Measurements from ENCODE around the gene FOXD2.

Gene FOXD2

DNA sequence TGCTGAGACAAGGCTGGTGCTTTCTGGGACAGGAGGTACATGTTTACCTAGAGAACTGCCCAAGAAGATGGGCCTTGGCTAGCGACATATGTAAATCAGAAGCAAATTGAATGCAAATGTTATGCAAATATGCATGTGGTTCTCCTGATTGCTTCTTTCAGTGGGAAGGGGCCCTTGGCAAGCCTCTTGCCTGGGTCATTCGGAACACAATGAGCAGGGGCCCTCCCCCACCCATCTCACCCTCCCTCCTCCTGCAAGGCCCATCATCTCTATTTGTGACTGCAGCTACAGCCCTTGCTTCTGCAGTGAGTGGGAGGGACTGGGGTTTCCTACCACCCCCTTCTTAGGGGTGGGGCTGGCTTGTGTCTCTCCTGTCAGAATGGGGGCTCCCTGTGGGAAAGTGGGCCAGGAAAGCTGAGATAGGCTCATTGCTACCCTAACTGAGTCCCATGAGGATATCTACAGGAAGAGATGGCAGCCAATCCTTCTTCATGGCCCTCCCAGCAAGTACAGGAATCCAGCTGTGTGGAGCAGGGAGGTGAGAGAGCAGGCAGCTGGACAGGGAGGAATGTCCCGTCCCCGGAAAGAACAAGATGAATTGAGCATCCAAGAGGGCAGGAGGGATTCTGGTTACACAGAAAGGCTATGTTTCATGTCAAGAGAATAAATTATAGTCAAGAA lies 31.0 kb downstream of the FOXD2 start:
- TF ChIP-seq TCF12 (IDR thresholded peaks at IDR 0.05; ENCODE audit: low read depth) (no peak), FOXM1 (IDR thresholded peaks at IDR 0.05; ENCODE audit: borderline replicate concordance, low read depth) (no peak), EP300 (IDR thresholded peaks at IDR 0.05; ENCODE audit: borderline replicate concordance) (no peak)

DNA sequence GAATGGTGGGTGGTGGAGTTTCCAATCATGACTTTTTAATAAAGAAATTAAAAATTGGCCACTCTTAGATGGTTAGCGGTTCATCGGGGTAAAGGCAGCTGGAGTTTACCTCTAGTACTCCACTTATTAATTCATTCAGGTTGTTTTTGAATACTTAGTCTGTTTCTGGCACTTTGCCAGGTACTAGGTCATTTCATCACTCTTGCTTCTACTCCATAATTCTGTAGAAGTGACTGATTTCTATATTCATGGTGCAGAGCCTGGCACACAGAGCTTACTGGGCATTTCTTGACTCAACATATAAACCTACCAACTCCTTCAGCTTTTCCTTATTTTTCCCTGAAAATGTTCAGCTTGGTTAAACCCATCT lies 31.5 kb downstream of the FOXD2 start:
- TF ChIP-seq TAF1 (IDR thresholded peaks at IDR 0.05; ENCODE audit: low read depth), result no peak
- no peak for TF ChIP-seq CREB1 (IDR thresholded peaks at IDR 0.05; ENCODE audit: low read depth)
- TF ChIP-seq NFIC (IDR thresholded peaks at IDR 0.05), result peak; percentile 35; the same call in 1 of the 2 replicates
- no peak for TF ChIP-seq EP300 (IDR thresholded peaks at IDR 0.05; ENCODE audit: borderline replicate concordance)
- TF ChIP-seq, protein P1, sequence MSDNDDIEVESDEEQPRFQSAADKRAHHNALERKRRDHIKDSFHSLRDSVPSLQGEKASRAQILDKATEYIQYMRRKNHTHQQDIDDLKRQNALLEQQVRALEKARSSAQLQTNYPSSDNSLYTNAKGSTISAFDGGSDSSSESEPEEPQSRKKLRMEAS (IDR thresholded peaks at IDR 0.05), result no peak
- TF ChIP-seq RAD21 (IDR thresholded peaks at IDR 0.05; ENCODE audit: low read depth), result no peak

DNA sequence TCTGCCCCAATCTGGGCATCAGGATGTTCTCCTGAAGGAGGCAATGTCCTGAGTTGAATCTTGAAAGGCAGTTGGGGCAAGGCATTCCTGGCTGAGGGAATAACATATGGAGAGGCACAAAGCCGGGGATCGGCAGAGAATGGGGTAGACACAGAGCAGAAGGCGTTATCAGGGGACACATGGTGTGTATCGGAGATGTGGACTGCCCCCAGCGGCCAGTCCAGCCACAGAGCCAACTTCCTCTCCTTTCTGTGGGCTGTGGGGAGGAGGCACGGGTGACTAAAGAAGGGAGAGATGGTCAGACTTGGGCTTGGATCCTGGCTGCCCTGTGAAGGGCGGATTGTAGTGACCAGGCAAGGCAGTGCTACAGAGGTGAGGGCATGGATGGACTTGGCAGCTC lies 32.1 kb downstream of the FOXD2 start:
- no peak for TF ChIP-seq NFIC (IDR thresholded peaks at IDR 0.05)
- TF ChIP-seq TAF1 (IDR thresholded peaks at IDR 0.05; ENCODE audit: low read depth), result no peak
- TF ChIP-seq CREB1 (IDR thresholded peaks at IDR 0.05; ENCODE audit: low read depth), result no peak
- TF ChIP-seq, protein P1 (IDR thresholded peaks at IDR 0.05), result no peak
- TF ChIP-seq CEBPB (IDR thresholded peaks at IDR 0.05), result no peak
- no peak for TF ChIP-seq TEAD4 (IDR thresholded peaks at IDR 0.05)
- no peak for TF ChIP-seq RAD21 (IDR thresholded peaks at IDR 0.05; ENCODE audit: low read depth)
- no peak for TF ChIP-seq TCF12 (IDR thresholded peaks at IDR 0.05; ENCODE audit: low read depth)
- TF ChIP-seq FOXM1 (IDR thresholded peaks at IDR 0.05; ENCODE audit: borderline replicate concordance, low read depth), result no peak
- no peak for TF ChIP-seq YY1 (IDR thresholded peaks at IDR 0.05; ENCODE audit: low read depth)
- TF ChIP-seq ZBTB7A (IDR thresholded peaks at IDR 0.05; ENCODE audit: low read depth), result no peak
- TF ChIP-seq, protein P2, sequence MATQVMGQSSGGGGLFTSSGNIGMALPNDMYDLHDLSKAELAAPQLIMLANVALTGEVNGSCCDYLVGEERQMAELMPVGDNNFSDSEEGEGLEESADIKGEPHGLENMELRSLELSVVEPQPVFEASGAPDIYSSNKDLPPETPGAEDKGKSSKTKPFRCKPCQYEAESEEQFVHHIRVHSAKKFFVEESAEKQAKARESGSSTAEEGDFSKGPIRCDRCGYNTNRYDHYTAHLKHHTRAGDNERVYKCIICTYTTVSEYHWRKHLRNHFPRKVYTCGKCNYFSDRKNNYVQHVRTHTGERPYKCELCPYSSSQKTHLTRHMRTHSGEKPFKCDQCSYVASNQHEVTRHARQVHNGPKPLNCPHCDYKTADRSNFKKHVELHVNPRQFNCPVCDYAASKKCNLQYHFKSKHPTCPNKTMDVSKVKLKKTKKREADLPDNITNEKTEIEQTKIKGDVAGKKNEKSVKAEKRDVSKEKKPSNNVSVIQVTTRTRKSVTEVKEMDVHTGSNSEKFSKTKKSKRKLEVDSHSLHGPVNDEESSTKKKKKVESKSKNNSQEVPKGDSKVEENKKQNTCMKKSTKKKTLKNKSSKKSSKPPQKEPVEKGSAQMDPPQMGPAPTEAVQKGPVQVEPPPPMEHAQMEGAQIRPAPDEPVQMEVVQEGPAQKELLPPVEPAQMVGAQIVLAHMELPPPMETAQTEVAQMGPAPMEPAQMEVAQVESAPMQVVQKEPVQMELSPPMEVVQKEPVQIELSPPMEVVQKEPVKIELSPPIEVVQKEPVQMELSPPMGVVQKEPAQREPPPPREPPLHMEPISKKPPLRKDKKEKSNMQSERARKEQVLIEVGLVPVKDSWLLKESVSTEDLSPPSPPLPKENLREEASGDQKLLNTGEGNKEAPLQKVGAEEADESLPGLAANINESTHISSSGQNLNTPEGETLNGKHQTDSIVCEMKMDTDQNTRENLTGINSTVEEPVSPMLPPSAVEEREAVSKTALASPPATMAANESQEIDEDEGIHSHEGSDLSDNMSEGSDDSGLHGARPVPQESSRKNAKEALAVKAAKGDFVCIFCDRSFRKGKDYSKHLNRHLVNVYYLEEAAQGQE (IDR thresholded peaks at IDR 0.05; ENCODE audit: low read depth), result no peak
- TF ChIP-seq EP300 (IDR thresholded peaks at IDR 0.05; ENCODE audit: borderline replicate concordance), result no peak
- TF ChIP-seq, protein P3, sequence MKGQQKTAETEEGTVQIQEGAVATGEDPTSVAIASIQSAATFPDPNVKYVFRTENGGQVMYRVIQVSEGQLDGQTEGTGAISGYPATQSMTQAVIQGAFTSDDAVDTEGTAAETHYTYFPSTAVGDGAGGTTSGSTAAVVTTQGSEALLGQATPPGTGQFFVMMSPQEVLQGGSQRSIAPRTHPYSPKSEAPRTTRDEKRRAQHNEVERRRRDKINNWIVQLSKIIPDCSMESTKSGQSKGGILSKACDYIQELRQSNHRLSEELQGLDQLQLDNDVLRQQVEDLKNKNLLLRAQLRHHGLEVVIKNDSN (IDR thresholded peaks at IDR 0.05), result no peak
- TF ChIP-seq EGR1 (IDR thresholded peaks at IDR 0.05), result no peak

DNA sequence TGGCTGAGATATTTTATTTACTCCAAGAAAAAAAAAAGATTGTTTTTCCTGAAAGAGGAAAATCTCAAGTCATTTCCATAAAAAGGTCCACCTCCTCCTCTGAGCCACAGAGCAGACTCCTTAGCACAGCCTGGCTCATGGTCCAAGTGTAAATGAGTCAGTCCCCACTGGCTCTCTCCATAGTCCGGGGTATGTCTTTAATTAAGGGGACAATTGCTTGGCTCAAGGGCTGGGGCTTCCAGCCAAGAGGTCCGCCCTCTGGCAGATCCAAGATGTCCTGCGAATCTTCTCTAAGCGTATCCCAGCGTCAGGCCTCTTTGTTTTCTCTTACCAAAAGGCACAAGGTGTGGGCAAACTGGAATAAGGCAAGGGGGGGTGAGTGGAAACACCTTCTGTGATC lies 33.3 kb downstream of the FOXD2 start:
- no peak for TF ChIP-seq TEAD4 (IDR thresholded peaks at IDR 0.05)
- TF ChIP-seq CREB1 (IDR thresholded peaks at IDR 0.05; ENCODE audit: low read depth), result no peak
- TF ChIP-seq FOXM1 (IDR thresholded peaks at IDR 0.05; ENCODE audit: borderline replicate concordance, low read depth), result no peak
- no peak for TF ChIP-seq EGR1 (IDR thresholded peaks at IDR 0.05)
- no peak for TF ChIP-seq TCF12 (IDR thresholded peaks at IDR 0.05; ENCODE audit: low read depth)
- no peak for TF ChIP-seq RAD21 (IDR thresholded peaks at IDR 0.05; ENCODE audit: low read depth)
- TF ChIP-seq, protein P3 (IDR thresholded peaks at IDR 0.05), result no peak
- TF ChIP-seq YY1 (IDR thresholded peaks at IDR 0.05; ENCODE audit: low read depth), result no peak
- TF ChIP-seq ZBTB7A (IDR thresholded peaks at IDR 0.05; ENCODE audit: low read depth), result no peak
- TF ChIP-seq EP300 (IDR thresholded peaks at IDR 0.05; ENCODE audit: borderline replicate concordance), result no peak
- no peak for TF ChIP-seq TAF1 (IDR thresholded peaks at IDR 0.05; ENCODE audit: low read depth)
- no peak for TF ChIP-seq NFIC (IDR thresholded peaks at IDR 0.05)
- TF ChIP-seq CEBPB (IDR thresholded peaks at IDR 0.05), result no peak
- TF ChIP-seq, protein P1 (IDR thresholded peaks at IDR 0.05), result no peak
- TF ChIP-seq, protein P2 (IDR thresholded peaks at IDR 0.05; ENCODE audit: low read depth), result no peak

DNA sequence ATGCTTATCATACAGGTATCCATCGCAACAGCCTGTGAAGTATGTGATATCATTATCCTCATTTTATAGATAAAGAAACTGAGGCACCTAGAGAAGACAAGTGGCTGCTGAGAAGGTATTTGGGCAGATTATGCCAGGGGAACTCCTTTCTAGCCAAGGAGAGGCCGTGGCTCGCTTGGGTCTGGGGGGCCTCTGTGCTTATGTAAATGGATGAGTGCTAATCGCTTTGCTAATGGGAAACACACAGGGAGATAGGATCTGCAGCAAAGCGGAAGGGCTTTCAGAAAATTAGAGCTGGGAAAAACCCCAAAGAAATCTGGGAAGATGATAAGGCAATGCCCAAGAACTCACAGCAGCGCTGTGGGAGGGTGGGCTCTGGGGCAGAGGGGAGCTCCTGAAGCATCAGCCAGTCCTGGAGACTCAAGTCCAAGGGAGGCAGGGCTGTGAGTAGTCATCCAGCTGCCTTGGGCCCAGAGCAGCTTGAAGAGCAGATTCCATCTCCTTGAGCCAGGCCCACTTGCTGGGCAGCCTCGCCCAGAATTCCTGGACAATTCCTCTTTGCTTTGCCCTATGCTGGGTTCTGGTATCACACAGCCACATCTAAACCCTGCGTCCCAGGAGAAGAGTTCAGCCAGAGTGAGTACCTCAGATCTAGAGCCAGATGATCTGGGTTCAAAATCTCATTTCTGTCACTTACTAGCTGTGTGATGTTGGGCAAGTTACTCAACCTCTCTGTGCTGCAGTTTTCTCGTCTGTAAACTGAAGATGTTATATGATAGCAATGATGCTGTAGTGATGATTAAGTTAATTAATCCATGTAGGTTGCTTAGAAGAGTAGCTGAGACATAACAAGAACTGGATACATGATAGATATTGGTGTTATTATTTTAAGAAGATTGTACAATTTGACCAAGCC lies 36.7 kb downstream of the FOXD2 start:
- TF ChIP-seq, protein P2 (IDR thresholded peaks at IDR 0.05; ENCODE audit: low read depth), result no peak
- TF ChIP-seq CEBPB (IDR thresholded peaks at IDR 0.05) (no peak), FOXM1 (IDR thresholded peaks at IDR 0.05; ENCODE audit: borderline replicate concordance, low read depth) (no peak), TEAD4 (IDR thresholded peaks at IDR 0.05) (no peak), EGR1 (IDR thresholded peaks at IDR 0.05) (no peak), EP300 (IDR thresholded peaks at IDR 0.05; ENCODE audit: borderline replicate concordance) (no peak), ZBTB7A (IDR thresholded peaks at IDR 0.05; ENCODE audit: low read depth) (no peak)
- TF ChIP-seq, protein P1 (IDR thresholded peaks at IDR 0.05), result no peak
